A673 (cell line): ENCODE measurements around the gene MIAT. TPM values are rescaled to one million over a fixed set of nuclear protein-coding genes. Genes with fewer than 3 reads are reported as not detected.
"Not testable (repeated sequence)": the region's sequence is repeated elsewhere in the genome, so short reads cannot be mapped to it uniquely, and the experiment has no call there.

Experiments
- BruUV-seq: library from RNA; stranded (reverse); fragments of 400-500 nt; replicated peaks from 2 replicates; lab custom pipeline; 2021; lab: Mats Ljungman, UMichigan
- CTCF ChIA-PET: fragments of 300-600 bp; sonication (Branson Sonifier 250); formaldehyde crosslinking; loops from one replicate; lab custom pipeline; 2022; ENCODE audit warnings: antibody characterized with exemption; lab: Charles Lee
- POLR2A ChIA-PET: fragments of 300-600 bp; sonication (Branson Sonifier 250); formaldehyde crosslinking; loops from one replicate; lab custom pipeline; 2022; ENCODE audit warnings: antibody characterized with exemption; ENCODE audit not compliant: low non-redundant PET; lab: Charles Lee
- DNase-seq: peaks from one replicate; pipeline ENCODE4 v3.0.0-alpha.2; 2015; ENCODE audit warnings: low spot score
- H3K27ac ChIP-seq: fragments of 200-600 bp; sonication (generic); 2 replicates; pipeline ENCODE4 v1.5.1; 2016; ENCODE audit warnings: mixed run types, low read depth, mild to moderate bottlenecking, mixed read lengths, antibody characterized with exemption, low read length; ENCODE audit not compliant: poor library complexity, severe bottlenecking
- H3K27me3 ChIP-seq: fragments of 200-600 bp; sonication (generic); replicated peaks from 2 replicates; pipeline ENCODE4 v1.6.1; 2017; ENCODE audit warnings: mixed run types, low read depth, mild to moderate bottlenecking, mixed read lengths, antibody characterized with exemption, low read length; ENCODE audit not compliant: insufficient read depth, poor library complexity
- H3K36me3 ChIP-seq: fragments of 200-600 bp; sonication (generic); 2 replicates; pipeline ENCODE4 v1.6.1; 2016; ENCODE audit warnings: mixed run types, mild to moderate bottlenecking, mixed read lengths, antibody characterized with exemption, low read length; ENCODE audit not compliant: insufficient read depth, poor library complexity, severe bottlenecking
- H3K4me1 ChIP-seq: fragments of 200-600 bp; sonication (generic); 2 replicates; pipeline ENCODE4 v1.6.1; 2017; ENCODE audit warnings: mixed run types, mild to moderate bottlenecking, mixed read lengths, antibody characterized with exemption, low read length; ENCODE audit not compliant: insufficient read depth, poor library complexity, severe bottlenecking
- H3K4me3 ChIP-seq: fragments of 200-600 bp; sonication (generic); 2 replicates; pipeline ENCODE4 v1.5.1; 2016; ENCODE audit warnings: low read depth, mixed run types, mild to moderate bottlenecking, mixed read lengths, low read length; ENCODE audit not compliant: poor library complexity, severe bottlenecking
- H3K9me3 ChIP-seq: fragments of 200-600 bp; sonication (generic); 2 replicates; pipeline ENCODE4 v1.6.1; 2016; ENCODE audit warnings: mixed run types, low read depth, mild to moderate bottlenecking, mixed read lengths, antibody characterized with exemption, low read length; ENCODE audit not compliant: poor library complexity, severe bottlenecking
- EZH2 ChIP-seq: fragments of 200-600 bp; sonication (generic); IDR thresholded peaks from 2 replicates; pipeline ENCODE4 v1.6.1; 2017; ENCODE audit warnings: borderline replicate concordance, low read depth, mild to moderate bottlenecking, mixed read lengths, antibody characterized with exemption, low read length; ENCODE audit not compliant: poor library complexity, severe bottlenecking
- intact Hi-C: fragments of 100-400 bp; cut with micrococcal nuclease; formaldehyde crosslinking; loops from one replicate; pipeline ENCODE4 v1.10.0; 2022; ENCODE audit not compliant: unreplicated experiment
- total RNA-seq: library from RNA; stranded (reverse); gene quantifications from 2 replicates; pipeline ENCODE4 v1.2.3, GENCODE V29; 2021
- TF ChIP-seq, protein P1 (sequence below): fragments of 300-800, 200-600 bp; sonication (generic); conservative IDR thresholded peaks from 2 replicates; pipeline ENCODE4 v1.5.1; 2017; ENCODE audit warnings: low read depth, mild to moderate bottlenecking, antibody characterized with exemption, low read length, moderate library complexity, mixed read lengths

The MIAT gene
- total RNA-seq, 1 experiment from 2014 or later, result 6.2 TPM

DNA sequence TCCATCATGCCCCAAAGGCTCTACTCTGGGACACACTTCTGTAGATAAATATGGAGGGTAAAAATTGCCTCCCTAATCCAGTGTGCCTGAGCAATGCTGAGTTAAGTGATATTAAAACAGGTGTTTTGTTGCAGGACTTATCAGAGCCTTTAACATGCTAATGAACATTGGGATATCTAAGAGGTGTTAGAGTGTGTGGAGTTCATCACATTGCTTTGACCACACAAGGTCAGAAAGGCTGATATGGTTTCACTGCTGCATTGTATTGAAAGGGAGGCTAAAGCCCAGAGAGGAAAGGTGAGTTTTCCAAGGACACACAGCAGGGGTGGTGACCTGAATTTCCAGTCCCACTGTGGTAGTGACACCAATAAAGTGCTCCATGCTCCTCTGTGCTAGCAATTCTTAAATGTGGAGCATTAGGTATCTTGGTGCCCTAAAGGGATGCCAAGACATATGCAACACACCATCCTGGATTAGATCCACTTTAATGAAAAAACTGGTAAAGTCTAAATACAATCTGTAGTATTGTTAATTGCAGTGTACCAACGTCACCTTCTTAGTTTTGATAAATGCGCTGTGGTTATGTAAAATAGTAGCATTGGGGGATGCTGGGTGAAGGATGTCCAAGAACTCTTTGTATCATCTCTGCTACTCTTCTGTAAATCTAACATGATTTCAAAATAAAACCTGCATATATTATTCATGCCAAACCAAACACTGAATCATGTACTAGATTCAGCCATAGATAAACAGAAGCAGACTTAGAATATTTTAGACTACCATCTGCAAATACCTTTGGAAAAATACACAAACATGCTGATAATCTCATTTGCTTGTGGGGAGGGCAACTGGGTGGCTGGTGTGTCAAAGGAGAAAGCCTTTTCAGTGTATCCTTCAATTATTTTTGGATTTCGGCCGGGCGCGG lies 45.8 kb downstream of the MIAT start:
- CTCF ChIA-PET, result no interaction called here
- Histone ChIP-seq H3K4me1 (no peaks in the 10 kb centered on the region), H3K36me3 (no peaks in the 10 kb centered on the region), H3K27me3 (no peaks in the 10 kb centered on the region), H3K4me3 (no peak overlapping the region), H3K27ac (no peak overlapping the region), H3K9me3 (peaks cover 11% of the 10 kb centered on the region)
- TF ChIP-seq, protein P1, sequence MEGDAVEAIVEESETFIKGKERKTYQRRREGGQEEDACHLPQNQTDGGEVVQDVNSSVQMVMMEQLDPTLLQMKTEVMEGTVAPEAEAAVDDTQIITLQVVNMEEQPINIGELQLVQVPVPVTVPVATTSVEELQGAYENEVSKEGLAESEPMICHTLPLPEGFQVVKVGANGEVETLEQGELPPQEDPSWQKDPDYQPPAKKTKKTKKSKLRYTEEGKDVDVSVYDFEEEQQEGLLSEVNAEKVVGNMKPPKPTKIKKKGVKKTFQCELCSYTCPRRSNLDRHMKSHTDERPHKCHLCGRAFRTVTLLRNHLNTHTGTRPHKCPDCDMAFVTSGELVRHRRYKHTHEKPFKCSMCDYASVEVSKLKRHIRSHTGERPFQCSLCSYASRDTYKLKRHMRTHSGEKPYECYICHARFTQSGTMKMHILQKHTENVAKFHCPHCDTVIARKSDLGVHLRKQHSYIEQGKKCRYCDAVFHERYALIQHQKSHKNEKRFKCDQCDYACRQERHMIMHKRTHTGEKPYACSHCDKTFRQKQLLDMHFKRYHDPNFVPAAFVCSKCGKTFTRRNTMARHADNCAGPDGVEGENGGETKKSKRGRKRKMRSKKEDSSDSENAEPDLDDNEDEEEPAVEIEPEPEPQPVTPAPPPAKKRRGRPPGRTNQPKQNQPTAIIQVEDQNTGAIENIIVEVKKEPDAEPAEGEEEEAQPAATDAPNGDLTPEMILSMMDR, result no peak
- no peak for TF ChIP-seq EZH2
- intact Hi-C loops, result no loop called here
- POLR2A ChIA-PET, result no interaction called here
- DNase-seq, result no peak
- BruUV-seq, result no TSS peak

DNA sequence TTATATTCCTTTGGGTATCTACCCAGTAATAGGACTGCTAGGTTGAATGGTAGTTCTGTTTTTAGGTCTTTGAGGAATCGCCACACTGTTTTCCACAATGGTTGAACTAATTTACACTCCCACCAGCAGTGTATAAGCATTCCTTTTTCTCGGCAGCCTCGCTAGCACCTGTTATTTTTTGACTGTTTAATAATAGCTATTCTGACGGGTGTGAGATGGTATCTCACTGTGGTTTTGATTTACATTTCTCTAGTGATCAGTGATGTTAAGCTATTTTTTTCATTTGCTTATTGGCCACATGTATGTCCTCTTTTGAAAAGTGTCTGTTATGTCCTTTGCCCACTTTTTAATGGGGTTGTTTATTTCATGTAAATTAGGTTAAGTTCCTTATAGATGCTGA lies 48.0 kb downstream of the MIAT start:
- CTCF ChIA-PET, H3K27ac ChIP-seq, BruUV-seq, H3K36me3 ChIP-seq, DNase-seq, H3K4me1 ChIP-seq, POLR2A ChIA-PET, H3K4me3 ChIP-seq, H3K27me3 ChIP-seq, intact Hi-C loops: not testable (repeated sequence)
- H3K9me3 ChIP-seq, result peaks cover 11% of the 10 kb centered on the region

DNA sequence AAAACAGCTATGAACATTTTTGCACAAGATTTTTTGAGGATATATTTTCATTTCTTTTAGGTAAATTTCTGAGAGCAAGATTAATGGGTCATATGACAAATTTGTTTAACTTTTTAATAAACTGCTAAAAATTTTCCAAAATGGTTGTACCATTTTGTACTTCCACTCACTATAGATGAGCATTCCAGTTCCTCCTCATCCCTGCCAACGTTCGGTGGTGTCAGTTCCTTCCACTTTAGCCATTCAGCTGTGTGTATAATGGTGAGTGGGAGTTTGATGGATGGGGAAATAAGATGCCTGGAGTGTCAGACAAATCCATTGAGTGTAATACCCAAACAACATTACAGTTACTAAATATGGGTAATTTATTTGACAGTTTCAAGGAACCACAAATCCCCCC lies 49.7 kb downstream of the MIAT start:
- intact Hi-C loops, result no loop called here
- no peak overlapping the region for H3K27ac ChIP-seq
- H3K4me1 ChIP-seq, result no peaks in the 10 kb centered on the region
- BruUV-seq, result no TSS peak
- CTCF ChIA-PET, result no interaction called here
- H3K9me3 ChIP-seq, result peaks cover 11% of the 10 kb centered on the region
- H3K36me3 ChIP-seq, result no peaks in the 10 kb centered on the region
- POLR2A ChIA-PET, result no interaction called here
- TF ChIP-seq, protein P1, result no peak
- TF ChIP-seq EZH2, result no peak
- no peaks in the 10 kb centered on the region for H3K27me3 ChIP-seq
- no peak overlapping the region for H3K4me3 ChIP-seq
- peak; percentile 22 for DNase-seq
